ENCODE measurements around the gene SCRN2.

DNA sequence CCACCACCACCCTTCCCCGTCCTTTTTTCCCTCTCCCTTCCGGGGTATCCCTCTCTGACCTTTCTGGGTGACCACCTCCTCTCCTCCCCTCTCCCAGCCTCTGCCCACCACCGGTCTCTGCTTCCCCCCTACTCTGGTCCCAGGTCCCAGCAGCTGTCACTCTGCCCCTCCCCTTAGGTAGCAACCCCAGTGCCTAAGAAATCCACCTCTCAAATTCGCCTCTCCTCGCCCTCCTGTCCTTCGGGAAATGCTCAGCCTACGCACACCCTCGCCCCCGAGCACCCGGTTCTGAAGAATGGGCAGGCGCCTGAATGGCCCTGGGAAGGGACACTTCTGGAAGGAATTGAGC lies 10.7 kb upstream of the SCRN2 start:
- TF ChIP-seq, protein P1, sequence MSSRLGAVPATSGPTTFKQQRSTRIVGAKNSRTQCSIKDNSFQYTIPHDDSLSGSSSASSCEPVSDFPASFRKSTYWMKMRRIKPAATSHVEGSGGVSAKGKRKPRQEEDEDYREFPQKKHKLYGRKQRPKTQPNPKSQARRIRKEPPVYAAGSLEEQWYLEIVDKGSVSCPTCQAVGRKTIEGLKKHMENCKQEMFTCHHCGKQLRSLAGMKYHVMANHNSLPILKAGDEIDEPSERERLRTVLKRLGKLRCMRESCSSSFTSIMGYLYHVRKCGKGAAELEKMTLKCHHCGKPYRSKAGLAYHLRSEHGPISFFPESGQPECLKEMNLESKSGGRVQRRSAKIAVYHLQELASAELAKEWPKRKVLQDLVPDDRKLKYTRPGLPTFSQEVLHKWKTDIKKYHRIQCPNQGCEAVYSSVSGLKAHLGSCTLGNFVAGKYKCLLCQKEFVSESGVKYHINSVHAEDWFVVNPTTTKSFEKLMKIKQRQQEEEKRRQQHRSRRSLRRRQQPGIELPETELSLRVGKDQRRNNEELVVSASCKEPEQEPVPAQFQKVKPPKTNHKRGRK (CRISPR knock-in tag; IDR thresholded peaks at IDR 0.05; ENCODE audit: borderline replicate concordance): no peak
- TF ChIP-seq, protein P2, sequence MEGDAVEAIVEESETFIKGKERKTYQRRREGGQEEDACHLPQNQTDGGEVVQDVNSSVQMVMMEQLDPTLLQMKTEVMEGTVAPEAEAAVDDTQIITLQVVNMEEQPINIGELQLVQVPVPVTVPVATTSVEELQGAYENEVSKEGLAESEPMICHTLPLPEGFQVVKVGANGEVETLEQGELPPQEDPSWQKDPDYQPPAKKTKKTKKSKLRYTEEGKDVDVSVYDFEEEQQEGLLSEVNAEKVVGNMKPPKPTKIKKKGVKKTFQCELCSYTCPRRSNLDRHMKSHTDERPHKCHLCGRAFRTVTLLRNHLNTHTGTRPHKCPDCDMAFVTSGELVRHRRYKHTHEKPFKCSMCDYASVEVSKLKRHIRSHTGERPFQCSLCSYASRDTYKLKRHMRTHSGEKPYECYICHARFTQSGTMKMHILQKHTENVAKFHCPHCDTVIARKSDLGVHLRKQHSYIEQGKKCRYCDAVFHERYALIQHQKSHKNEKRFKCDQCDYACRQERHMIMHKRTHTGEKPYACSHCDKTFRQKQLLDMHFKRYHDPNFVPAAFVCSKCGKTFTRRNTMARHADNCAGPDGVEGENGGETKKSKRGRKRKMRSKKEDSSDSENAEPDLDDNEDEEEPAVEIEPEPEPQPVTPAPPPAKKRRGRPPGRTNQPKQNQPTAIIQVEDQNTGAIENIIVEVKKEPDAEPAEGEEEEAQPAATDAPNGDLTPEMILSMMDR (IDR thresholded peaks at IDR 0.05): no peak
- TF ChIP-seq, protein P3, sequence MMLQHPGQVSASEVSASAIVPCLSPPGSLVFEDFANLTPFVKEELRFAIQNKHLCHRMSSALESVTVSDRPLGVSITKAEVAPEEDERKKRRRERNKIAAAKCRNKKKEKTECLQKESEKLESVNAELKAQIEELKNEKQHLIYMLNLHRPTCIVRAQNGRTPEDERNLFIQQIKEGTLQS (CRISPR knock-in tag; conservative IDR thresholded peaks at IDR 0.05): no peak
- TF ChIP-seq SP1 (CRISPR knock-in tag; conservative IDR thresholded peaks at IDR 0.05) (no peak), GRHL2 (CRISPR knock-in tag; IDR thresholded peaks at IDR 0.05; ENCODE audit: insufficient replicate concordance, severe bottlenecking) (no peak), NR1H2 (CRISPR knock-in tag; IDR thresholded peaks at IDR 0.05) (no peak), KAT7 (CRISPR knock-in tag; IDR thresholded peaks at IDR 0.05; ENCODE audit: borderline replicate concordance) (no peak), TP53 (CRISPR knock-in tag; IDR thresholded peaks at IDR 0.05) (no peak), ZNF121 (CRISPR knock-in tag; IDR thresholded peaks at IDR 0.05) (no peak)
- TF ChIP-seq, protein P4, sequence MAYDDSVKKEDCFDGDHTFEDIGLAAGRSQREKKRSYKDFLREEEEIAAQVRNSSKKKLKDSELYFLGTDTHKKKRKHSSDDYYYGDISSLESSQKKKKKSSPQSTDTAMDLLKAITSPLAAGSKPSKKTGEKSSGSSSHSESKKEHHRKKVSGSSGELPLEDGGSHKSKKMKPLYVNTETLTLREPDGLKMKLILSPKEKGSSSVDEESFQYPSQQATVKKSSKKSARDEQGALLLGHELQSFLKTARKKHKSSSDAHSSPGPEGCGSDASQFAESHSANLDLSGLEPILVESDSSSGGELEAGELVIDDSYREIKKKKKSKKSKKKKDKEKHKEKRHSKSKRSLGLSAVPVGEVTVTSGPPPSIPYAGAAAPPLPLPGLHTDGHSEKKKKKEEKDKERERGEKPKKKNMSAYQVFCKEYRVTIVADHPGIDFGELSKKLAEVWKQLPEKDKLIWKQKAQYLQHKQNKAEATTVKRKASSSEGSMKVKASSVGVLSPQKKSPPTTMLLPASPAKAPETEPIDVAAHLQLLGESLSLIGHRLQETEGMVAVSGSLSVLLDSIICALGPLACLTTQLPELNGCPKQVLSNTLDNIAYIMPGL (CRISPR knock-in tag; IDR thresholded peaks at IDR 0.05): no peak
- TF ChIP-seq, protein P5, sequence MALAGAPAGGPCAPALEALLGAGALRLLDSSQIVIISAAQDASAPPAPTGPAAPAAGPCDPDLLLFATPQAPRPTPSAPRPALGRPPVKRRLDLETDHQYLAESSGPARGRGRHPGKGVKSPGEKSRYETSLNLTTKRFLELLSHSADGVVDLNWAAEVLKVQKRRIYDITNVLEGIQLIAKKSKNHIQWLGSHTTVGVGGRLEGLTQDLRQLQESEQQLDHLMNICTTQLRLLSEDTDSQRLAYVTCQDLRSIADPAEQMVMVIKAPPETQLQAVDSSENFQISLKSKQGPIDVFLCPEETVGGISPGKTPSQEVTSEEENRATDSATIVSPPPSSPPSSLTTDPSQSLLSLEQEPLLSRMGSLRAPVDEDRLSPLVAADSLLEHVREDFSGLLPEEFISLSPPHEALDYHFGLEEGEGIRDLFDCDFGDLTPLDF (CRISPR knock-in tag; IDR thresholded peaks at IDR 0.05): no peak
- TF ChIP-seq, protein P6, sequence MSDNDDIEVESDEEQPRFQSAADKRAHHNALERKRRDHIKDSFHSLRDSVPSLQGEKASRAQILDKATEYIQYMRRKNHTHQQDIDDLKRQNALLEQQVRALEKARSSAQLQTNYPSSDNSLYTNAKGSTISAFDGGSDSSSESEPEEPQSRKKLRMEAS (CRISPR knock-in tag; IDR thresholded peaks at IDR 0.05): no peak
